Left ventricle myocardium superior (tissue), 1 donor: Measurements from ENCODE around the gene TBX4. TPM values are rescaled to one million over a fixed set of nuclear protein-coding genes. Genes with fewer than 3 reads are reported as not detected.

Source experiments
- ATAC-seq: fragments of 200-7000 bp; cut with Tn5 transposase; one replicate; pipeline ENCODE4 v1.9.1; 2020; ENCODE audit warnings: mild to moderate bottlenecking, moderate library complexity
- DNase-seq: peaks from one replicate; pipeline ENCODE4 v3.0.0-alpha.2; 2020
- intact Hi-C: fragments of 100-400 bp; cut with micrococcal nuclease; formaldehyde crosslinking; loops from one replicate; pipeline ENCODE4 v1.11.0; 2022
- total RNA-seq: library from RNA; stranded (reverse); fragmentation: NEBNext Ultra II Directional; extraction: Animal tissue kit (Norgen Biotek cat#: 25700); gene quantifications from one replicate; pipeline ENCODE4 v1.2.1, GENCODE V29; 2021
- donor health status: DM: no; HTN: yes; CAD: no; lungs with severe emphysema.

TBX4 gene
- total RNA-seq, 1 donor from 2014 or later, result not detected

GRCh38 chr17:61533797-61534196 lies 81.6 kb downstream of the TBX4 start:
- no peak for ATAC-seq
- DNase-seq, result no peak
- intact Hi-C loops, result no loop called here

GRCh38 chr17:61534414-61534813 lies 82.2 kb downstream of the TBX4 start:
- ATAC-seq, result no peak
- intact Hi-C loops, result no loop called here
- no peak for DNase-seq

Other genes starting within 250 kb of the TBX4 start
- gene TBX2, start 52.6 kb upstream of the TBX4 start, total RNA-seq, result 9.1 TPM
- not detected for gene NACA2, start 138.8 kb downstream of the TBX4 start, total RNA-seq